ENCODE results near the gene MCC.

DNA sequence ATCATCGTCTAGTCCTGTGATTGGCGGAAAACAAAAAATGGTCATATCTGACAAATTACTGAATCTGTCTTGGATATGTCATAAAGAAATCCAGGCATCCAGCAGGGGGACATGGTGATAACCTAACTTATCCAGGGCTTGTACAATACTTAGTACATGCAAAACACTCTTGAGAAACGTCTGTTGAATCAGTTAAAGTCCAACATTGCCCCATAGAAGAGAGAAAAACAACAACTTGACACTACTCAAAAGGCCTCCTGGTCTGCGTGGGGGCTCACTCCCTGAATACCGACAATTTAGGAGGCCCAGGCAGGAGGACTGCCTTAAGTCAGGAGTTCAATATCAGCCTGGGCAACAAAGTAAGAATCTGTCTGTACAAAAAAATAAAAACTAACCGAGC is 294.1 kb downstream of the MCC start:
- no peak for TF ChIP-seq FOXM1 (IDR thresholded peaks at IDR 0.05; ENCODE audit: borderline replicate concordance)
- TF ChIP-seq HDGF (IDR thresholded peaks at IDR 0.05; ENCODE audit: borderline replicate concordance), result no peak
